Glomerular visceral epithelial cell (primary cell): Measurements from ENCODE around the gene LRMDA.
A peak's percentile ranks its signal among the peaks of the same experiment; 100 is the strongest.

Source experiments
- DNase-seq: peaks from one replicate; pipeline ENCODE4 v3.0.0-alpha.2; 2016; ENCODE audit errors: extremely low spot score

LRMDA gene

DNA sequence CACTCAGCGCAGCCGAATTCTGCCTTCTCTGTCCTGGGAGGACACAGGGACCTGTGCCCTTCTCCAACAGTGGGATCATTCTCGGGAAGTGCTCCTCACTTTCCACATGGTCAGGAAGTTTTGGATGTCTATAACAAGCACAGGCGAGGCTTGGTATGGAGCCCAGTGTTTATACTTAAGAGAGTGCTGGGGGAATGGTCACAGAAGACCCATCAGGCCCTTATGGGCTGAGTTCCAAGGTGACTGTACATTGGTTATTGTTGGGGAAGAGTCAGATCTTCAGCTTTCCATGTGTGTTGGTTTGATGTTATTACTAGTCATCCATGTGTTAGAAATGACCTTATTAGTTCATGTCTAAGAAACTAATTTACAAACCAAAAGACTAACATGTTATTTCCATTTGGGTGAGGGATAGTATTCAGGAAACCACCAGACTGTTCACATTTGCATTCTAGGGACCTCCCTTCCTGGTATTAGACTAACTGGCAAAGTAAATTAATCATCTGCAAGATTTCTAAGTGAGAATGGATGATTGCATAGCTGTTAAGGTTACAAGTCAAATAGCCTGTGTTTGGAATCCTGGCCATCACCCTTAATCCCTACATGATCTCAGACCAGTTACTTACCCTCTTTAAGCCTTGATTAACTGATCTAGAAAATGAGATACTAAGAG, 834.2 kb downstream of the LRMDA start:
- DNase-seq, result no peak

DNA sequence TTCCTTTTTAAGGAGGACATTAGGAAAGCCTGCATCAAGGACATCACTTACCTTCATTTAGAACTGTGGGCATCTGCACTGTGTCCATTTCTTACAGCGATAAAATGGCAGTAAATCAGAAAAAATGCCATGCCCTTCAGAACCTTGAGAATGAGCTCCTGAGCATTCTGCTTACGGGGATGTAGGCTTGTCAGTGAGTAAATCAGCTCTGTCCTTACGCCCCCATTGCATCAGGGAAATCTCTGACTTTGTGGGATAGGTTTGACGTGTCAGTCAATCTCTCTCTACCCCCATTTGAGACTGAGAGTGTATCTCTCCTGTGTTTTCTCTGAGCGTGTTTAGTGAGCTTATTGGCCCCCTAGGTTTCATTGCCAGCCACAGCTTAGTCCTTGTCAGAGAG, 837.1 kb downstream of the LRMDA start:
- DNase-seq, result no peak

DNA sequence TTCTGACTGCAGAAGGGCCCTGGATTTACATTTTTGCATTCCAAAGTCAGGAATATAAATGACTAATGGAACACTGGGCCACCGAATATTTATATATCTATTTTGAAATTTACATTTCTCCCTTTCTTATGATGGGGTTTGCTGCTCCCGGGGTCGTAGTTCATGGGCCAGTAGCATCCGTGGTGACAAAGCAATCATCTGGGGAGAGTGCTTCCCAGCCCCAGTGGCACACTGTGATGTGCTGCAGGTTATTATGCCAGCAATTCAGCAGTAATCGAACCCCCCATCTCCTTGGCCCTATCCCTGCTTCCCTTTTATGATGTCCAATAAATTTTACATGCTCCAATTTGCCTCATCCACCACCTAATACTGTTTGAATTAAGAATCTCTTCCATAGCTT, 837.5 kb downstream of the LRMDA start:
- DNase-seq, result no peak

DNA sequence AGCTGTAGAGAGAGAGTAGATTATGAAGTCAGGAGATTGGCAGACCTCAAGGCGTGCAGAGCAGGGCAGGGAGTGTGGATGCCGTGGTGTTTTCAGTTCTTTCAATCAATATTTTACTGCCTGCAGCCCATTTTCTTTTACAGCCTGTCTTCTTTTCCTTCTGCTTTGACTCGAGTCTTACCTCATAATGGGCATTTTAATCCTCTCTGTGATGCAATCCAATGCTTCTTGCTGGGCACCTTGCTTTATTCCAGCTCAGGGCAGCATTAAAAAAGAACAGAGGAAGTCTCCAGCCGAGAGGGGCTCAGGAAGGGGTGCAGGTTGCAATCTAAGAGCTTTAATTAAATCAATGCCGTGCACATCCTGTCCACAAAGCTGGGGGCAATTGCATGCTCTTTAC, 839.0 kb downstream of the LRMDA start:
- DNase-seq, result no peak

DNA sequence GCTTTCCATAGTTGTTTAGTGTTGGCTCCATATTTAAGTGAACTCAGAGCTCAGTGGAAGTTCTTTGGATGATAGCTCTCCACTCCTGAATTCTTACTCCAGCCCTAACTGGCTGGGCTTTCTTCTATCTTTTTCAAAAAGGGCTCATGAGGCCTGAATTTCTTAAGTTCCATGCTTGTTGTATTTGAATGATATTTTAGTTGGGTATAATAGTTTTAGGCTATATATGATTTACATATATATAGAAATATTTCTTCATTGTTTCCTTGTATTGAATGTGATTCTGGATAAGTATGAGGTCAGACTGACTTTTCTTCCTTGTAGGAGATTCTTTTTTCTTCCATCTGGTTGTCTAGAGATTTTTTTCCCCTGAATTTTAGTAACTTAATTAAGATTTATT, 843.5 kb downstream of the LRMDA start:
- DNase-seq, result no peak

DNA sequence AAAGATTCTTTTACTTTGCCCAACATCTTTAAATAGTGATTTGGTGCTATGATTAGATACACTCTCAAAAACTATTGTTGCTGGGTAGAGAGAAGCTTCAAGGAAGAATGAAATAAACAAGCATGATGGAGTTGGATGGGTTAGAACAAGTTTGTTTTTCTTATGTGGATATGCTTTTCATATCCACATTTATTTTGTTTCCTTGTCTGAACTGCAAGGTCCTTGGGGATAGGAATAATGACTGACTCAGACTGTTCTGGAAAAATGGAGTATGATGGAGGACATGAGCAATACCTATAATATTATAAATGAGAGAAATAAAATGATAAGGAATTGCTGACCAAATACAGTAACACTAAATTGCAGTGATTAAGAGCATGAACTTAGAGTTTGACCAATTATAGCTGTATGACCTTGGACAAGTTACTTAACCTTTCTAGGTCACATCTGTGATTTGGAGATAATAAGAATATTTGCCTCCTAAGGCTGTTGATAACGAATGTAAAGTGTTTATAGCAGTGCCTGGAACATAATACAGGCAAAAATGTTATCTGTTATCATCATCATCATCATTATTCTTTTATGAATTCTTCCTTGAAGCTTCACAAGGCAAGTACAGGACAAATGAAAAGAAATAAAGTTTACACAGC, 847.5 kb downstream of the LRMDA start:
- no peak for DNase-seq

DNA sequence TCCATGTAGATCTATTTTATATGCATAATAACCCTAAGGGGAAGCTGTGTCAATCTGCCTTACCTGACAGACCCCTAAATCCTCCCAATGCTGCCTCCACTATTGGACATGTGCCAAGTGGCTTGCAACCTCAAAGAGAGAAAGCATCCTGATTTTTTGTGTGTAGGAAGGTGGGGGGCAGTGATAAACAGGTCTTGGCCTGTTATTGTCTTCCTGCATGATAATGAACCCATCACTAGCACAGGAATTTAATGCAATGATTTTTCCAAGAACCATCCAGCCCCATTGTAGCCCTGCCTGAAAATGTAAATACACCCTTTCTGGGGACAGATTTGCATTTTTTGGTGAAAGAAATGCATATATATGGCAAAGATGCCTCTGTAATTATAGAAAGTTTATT, 850.2 kb downstream of the LRMDA start:
- DNase-seq, result no peak

DNA sequence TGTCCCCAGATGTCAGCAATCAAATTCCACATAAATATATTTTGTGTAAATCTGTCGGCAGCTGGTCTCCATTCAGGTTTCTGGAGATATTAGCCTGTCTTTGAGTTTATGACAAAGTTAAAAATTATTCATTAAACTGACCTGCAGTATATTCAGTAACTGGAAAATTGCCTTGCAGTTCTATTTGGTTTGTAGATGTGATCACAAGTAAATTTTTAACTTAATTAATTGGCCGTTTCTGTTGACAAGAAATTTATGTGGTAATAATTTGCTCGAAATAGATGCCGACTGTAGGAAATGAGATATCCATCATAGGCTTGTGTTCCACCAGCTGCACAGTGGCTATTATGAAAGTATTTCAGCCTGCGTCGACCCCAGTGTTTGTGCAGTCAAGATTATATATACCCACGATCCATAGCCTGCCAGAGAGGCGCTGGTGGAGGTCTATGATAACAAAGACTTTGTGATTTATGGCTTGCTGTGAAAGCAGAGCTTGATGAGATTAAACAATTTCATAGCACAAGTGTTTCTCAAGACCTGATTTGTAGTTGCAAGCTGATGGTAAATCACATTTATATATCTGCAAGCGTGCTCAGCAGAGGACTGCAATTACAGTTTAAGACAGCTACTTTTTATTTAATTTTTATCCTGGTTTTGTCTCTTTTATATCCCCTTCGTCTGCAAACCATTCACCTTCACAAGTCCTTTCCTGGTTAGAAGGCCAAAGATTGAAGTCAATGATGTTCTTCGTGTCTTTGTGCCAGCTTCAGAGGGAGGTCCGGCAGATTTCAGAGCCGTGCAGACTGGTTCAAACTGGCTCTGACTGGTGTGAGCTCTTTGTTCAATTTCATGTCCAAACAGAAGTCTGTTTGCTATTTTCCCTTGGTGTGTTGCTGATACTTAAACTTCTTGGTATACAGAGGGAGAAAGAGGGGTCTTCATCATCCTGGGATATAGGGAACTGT, 850.9 kb downstream of the LRMDA start:
- DNase-seq, result peak; percentile 79

DNA sequence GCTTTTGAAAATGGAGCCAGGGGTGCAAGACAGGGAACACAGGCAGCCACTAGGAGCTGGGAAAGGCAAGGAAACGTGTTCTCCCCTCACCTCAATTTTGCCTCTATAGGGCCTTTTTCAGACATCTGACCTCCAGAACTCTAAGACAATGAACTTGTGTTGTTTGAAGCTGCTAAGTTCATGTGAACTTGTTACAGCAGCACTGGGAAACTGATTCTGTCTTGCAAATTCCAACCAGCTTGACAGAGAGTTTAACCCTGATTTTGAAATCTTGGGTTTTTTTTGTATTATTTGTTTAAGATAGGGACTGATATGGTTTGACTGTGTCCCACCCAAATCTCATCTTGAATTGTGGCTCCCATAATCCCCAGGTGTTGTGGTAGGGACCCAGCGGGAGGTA, 852.9 kb downstream of the LRMDA start:
- DNase-seq, result no peak

DNA sequence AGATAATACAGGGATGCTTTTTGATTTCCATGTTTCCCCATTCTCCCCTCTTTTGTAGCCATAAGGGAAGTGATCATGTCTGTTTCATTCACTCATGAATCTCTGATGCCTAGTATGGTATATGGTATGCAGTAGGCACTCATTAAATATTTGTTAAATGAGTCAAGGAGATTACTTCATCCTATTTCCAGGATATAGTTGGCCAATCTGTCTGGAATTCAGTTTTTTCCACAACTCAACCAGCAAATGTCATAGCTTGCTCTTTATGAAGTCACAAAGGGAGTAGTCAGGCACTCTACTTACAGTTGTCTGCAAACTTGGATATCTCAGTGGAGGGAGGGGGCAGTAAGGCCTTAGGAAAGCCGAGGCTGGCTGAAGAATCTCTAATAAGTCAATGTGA, 853.6 kb downstream of the LRMDA start:
- DNase-seq, result peak; percentile 64

DNA sequence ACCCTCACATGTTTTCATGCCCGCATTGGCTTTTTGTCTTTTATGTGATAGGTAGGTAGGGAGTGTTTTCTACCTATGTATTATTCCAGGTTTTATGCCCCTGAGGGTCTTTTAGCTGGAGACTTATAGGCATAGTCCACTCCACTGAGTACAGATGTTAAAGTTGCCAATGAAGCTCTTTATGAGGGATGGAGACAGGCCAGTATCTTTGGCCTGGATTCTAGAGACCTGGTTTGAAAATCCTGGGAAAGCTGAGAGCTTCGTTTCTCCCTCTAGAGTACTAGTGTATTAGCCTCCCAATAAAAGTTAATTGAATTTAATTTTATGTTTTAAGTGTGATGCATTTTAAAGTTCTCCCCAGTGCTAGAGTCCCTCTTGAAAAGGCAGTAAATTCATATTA, 854.1 kb downstream of the LRMDA start:
- no peak for DNase-seq

DNA sequence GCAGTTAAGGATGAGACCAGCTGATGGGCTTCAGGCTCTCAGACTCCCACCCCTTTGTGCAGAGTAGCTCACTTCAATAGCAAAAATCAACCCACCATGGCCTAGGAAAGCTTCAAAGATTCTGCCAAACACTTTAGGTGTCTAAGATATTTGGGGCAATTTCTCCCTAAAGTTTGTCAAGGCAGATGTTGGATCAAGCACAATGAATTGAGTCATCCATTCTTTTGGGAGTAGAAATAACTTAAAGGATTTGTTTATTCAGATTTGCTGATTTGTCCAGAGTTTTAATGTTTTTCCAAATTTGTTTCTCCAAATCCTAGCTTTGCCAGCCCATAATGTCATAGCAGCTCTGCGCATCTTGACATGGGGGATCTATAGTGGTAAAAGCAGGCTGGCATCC, 855.1 kb downstream of the LRMDA start:
- DNase-seq, result no peak

DNA sequence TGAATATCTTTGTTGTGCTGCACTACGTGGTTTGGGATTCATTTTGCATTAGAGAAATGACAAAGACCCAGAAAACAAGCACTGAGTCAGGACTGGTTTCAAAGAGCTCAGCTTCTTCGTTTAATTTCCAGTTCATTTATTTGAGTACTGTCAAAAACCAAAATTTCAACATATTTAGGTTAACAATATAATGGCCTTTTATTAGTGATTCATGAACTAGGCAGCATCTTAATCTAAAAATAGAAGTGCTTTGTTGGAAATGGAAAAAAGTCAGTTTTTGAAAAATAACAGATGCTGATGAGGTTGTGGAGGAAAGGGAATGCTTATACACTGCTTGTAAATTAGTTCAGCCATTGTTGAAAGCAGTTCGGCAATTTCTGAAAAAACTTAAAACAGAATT, 856.4 kb downstream of the LRMDA start:
- no peak for DNase-seq

DNA sequence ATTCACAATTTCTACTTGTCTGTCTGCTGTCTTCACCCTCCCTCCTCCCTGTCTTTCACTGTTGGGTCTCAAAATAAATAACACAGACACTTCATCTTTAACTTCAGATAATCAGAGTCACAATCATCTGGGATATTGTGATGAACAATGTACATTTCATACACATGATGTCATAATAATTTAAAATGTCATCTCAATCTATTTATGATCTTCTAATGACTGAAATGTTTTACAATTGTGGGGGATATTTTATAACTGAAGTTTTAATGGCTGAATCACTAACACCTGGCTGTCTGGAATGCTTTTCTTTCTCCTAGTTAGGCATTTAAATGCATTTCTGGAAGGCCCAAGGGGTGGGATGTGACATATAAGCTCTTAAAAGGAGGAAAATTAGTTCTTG, 859.8 kb downstream of the LRMDA start:
- DNase-seq, result peak; percentile 67

DNA sequence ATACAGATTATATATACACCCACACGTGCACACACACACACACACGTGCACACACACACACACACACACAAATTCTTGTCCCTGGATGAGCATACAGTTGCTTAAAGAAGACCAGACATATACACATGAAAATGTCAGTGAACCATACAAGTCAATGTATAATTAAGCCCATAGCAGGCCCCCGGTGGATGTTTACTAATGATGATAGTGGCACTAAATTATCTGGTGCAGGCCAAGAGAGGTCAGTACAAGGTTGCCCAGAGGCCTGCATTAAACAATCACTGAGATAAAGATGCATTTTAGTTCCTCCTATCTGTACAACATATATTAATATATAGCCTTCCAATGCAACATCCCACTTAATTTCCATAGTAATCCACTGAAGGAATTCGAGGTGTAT, 860.5 kb downstream of the LRMDA start:
- no peak for DNase-seq

DNA sequence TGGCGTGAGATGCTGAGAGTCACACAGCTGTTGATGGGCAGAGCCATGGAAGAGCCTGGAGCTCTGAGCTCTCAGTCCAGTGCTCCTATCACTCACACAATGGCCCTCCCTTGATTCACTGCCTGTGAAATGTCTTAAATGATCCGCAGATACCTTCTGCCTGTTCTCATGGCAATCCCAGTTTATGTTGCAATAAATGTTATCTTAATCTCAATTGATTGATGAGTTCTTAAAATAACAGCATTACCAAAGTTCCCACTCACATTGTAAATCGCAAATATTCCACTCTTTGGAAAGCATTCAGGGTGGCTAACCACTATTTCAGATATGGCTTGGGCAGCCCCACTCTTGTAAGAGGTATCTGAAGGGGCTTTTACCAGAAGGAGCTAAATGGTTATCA, 865.5 kb downstream of the LRMDA start:
- no peak for DNase-seq

DNA sequence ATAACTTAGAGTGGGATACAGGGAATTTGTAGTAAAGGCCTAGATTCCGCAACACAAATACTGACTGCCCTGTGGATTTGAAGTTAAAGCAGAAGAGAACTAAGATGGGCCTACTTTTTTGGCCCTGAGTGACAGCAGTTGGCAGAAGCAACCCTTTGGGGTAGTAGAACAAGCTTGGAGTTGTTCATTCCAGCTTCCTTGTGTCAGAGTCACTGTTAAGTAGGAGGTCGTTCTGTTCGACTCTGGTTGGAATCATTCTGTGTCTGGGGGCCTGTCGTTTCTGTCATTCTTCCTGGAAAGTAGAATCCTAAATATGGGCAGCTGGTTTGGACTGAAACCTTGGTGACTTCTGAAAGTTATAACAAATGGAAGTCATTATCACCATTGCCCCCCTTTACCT, 865.9 kb downstream of the LRMDA start:
- no peak for DNase-seq

DNA sequence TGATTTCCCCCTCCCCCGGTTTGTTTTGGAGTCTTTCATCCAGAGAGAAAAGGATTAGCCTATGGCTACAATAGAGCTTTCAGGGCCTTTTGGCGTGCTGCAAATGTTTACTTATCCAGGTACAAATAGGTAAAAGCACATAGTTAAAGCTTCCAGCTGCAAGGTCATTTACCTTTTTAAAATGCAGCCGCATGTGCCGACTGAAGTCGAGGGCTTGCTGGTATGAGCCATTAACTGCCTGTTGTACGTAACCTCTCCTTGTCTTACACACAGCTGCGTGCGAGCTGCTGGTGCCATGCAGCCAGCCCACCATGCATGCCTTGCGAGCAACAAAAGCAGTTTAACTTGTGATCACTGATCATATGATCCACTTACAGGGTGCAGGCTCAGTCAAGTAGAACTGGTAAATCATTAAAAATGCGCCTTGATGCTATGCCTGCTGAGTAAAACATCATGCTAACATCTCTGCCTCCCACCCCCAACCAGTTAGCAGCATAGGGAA, 866.4 kb downstream of the LRMDA start:
- DNase-seq, result peak; percentile 97

DNA sequence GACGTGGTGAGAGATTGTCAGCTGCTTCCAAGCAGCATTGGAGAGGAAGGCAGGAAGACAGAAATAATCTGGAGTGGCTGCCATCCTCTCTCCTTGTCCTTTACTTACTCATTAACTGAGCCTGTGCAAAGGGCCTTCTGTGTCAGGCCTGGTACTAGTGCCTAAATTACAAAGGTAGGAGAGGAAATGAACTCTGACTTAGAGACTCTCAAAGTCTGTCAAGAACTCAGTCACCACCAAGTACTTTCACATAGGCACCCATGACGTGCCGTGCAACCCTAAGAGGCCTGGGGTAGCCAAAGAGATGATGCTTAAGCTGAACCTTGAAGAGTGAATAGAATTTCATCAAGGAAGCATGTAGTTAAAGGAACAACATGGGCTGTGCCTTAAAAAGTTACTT, 866.9 kb downstream of the LRMDA start:
- no peak for DNase-seq

DNA sequence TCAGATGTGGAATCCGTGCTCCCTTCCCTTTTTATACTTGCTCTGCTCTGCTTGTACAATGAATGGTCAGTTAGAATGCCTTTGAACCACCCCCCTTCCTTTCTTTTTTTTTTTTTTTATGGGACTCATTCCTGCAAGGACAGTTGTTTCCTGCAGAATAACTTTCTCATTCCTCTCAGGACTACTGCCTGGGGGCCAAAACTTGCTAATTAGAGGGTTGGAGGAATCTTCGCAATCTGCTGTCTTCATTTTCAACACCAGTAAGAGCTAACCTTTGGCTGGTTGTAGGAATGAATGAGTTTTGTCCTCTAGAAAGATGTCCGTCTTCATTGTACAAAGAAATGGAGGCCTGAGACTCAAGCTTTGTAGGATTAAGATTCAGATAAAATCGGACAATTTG, 868.1 kb downstream of the LRMDA start:
- no peak for DNase-seq

DNA sequence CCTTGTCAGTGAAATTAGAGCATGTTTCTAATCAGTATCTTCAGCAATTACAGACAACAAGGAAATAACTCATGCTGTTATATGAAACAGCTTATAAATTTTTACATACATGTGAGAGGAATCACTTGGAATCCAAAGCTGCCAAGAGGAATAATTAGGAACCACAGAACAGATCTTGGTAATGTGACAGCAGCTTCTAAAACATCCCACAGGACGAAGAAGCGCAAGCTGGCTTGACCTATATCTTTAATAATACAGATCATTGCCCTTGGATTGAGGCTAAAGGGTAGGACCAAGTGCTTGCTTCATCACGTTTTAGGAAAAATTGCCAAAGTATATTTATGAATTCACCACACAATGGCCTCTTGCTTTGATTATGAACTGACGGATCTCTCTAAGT, 869.8 kb downstream of the LRMDA start:
- DNase-seq, result no peak

DNA sequence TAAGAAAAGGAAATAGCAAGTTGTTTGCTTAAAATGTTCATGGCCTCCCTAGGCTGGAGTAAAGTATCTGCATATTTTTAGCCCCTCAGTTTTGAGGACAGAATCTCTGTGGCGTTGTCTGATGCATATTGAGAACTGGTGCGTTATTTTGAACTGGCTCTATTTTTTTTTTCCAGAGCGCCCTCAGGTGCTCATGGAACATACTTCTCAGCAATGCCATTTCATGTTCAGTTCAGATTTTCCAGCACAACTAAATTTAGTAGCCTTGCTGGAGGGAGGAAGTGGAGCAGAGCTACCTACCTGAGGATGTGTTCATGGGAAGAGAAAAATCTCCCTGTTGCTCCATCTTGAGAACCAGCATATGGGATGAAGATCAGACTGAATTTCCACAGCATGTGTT, 870.5 kb downstream of the LRMDA start:
- no peak for DNase-seq

DNA sequence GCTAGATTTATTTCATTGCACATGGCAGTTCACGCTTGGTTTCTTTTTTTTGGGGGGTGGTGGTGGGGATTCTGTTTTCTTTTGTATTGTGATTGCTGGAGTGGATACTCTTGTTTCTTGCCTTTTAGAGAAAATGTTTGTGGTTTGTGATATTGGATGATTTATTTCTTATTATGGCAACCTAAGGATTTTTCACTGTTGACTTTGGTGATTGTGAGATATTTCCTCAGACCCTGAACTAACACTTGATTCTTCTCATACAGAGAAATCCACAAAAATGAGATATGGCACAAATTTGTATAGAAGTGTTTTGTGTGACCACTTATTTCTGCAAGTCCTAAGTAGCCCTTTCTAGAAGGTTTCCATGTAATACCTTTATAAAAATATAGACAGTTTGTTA, 871.1 kb downstream of the LRMDA start:
- DNase-seq, result peak; percentile 20
